ENCODE measurements around the gene NFIB.

The NFIB gene

GRCh38 chr9:14303100-14303499, 10.8 kb downstream of the NFIB start:
- no peak for DNase-seq

- DNase-seq, result no peak
Observed at GRCh38 chr9:14302405-14302804, 11.5 kb downstream of the NFIB start.

GRCh38 chr9:14301583-14302021, 12.3 kb downstream of the NFIB start:
- no peak for DNase-seq

- no peak for DNase-seq
Observed at GRCh38 chr9:14301006-14301405, 12.9 kb downstream of the NFIB start.

GRCh38 chr9:14300588-14300987, 13.4 kb downstream of the NFIB start:
- no peak for DNase-seq

- no peak for DNase-seq
Observed at GRCh38 chr9:14300040-14300439, 13.9 kb downstream of the NFIB start.

- DNase-seq, result no peak
Observed at GRCh38 chr9:14298601-14299022, 15.3 kb downstream of the NFIB start.

- no peak for DNase-seq
Observed at GRCh38 chr9:14296495-14297113, 17.3 kb downstream of the NFIB start.

GRCh38 chr9:14294659-14295058, 19.3 kb downstream of the NFIB start:
- no peak for DNase-seq

GRCh38 chr9:14293801-14294200, 20.1 kb downstream of the NFIB start:
- no peak for DNase-seq

GRCh38 chr9:14292181-14292739, 21.7 kb downstream of the NFIB start:
- DNase-seq, result no peak

- no peak for DNase-seq
Observed at GRCh38 chr9:14289916-14290315, 24.0 kb downstream of the NFIB start.

- no peak for DNase-seq
Observed at GRCh38 chr9:14288433-14288832, 25.5 kb downstream of the NFIB start.

- DNase-seq, result no peak
Observed at GRCh38 chr9:14286121-14286520, 27.8 kb downstream of the NFIB start.

GRCh38 chr9:14283276-14283675, 30.7 kb downstream of the NFIB start:
- DNase-seq, result no peak

- DNase-seq, result no peak
Observed at GRCh38 chr9:14281876-14282275, 32.1 kb downstream of the NFIB start.

GRCh38 chr9:14281136-14281795, 32.7 kb downstream of the NFIB start:
- DNase-seq, result no peak

- no peak for DNase-seq
Observed at GRCh38 chr9:14279671-14280070, 34.3 kb downstream of the NFIB start.

- no peak for DNase-seq
Observed at GRCh38 chr9:14278291-14278721, 35.6 kb downstream of the NFIB start.

GRCh38 chr9:14277761-14278160, 36.2 kb downstream of the NFIB start:
- DNase-seq, result no peak

GRCh38 chr9:14277244-14277643, 36.7 kb downstream of the NFIB start:
- DNase-seq, result no peak

- DNase-seq, result no peak
Observed at GRCh38 chr9:14275331-14275730, 38.6 kb downstream of the NFIB start.

- DNase-seq, result no peak
Observed at GRCh38 chr9:14273696-14274121, 40.2 kb downstream of the NFIB start.

GRCh38 chr9:14272927-14273528, 40.9 kb downstream of the NFIB start:
- no peak for DNase-seq

All from activated effector memory CD4-positive, alpha-beta T cell treated with anti-CD3 and anti-CD28 coated beads, Interleukin-2, amount 50 U/mL, for 16 hours (primary cell).